Subcutaneous abdominal adipose tissue (tissue), 5 donors: ENCODE measurements around the gene AGA.

ENCODE experiments used
- H3K27ac ChIP-seq: one replicate; pipeline ENCODE4 v1.7.0; 2013; ENCODE audit warnings: low read depth, mild to moderate bottlenecking, inconsistent platforms, low read length, moderate library complexity
- H3K27me3 ChIP-seq, 5 donors: one replicate each; pipeline ENCODE4 v1.7.0; 2013; ENCODE audit warnings: low read length in 5 of 5, inconsistent platforms in 1 of 5; ENCODE audit not compliant: control insufficient read depth in 5 of 5, insufficient read depth in 4 of 5
- H3K36me3 ChIP-seq, 5 donors: one replicate each; pipeline ENCODE4 v1.7.0; 2013; ENCODE audit warnings: low read length in 5 of 5; ENCODE audit not compliant: control insufficient read depth in 5 of 5, insufficient read depth in 5 of 5
- H3K4me1 ChIP-seq, 5 donors: one replicate each; pipeline ENCODE4 v1.7.0; 2013; ENCODE audit warnings: low read length in 5 of 5, mild to moderate bottlenecking in 3 of 5, moderate library complexity in 1 of 5; ENCODE audit not compliant: control insufficient read depth in 5 of 5, insufficient read depth in 5 of 5
- H3K4me3 ChIP-seq, 5 donors: one replicate each; pipeline ENCODE4 v1.7.0; 2013; ENCODE audit warnings: low read length in 5 of 5, low read depth in 1 of 5
- H3K9ac ChIP-seq, 5 donors: one replicate each; pipeline ENCODE4 v1.7.0; 2013; ENCODE audit warnings: low read length in 5 of 5, mild to moderate bottlenecking in 4 of 5, moderate library complexity in 3 of 5
- H3K9me3 ChIP-seq, 5 donors: one replicate each; pipeline ENCODE4 v1.7.0; 2013; ENCODE audit warnings: low read length in 5 of 5; ENCODE audit not compliant: control insufficient read depth in 5 of 5
- donor health status: healthy.
- donor health status: healthy.
- donor health status: healthy.
- donor health status: healthy.
- donor health status: healthy.

Gene AGA

GRCh38 chr4:177450426-177451107, 8.3 kb upstream of the AGA start:
- Histone ChIP-seq H3K27me3 (no peaks in the 10 kb centered on the region), H3K27ac (no peak overlapping the region), H3K9me3 (no peaks in the 10 kb centered on the region), H3K4me1 (peaks cover 0 to 8% (median 1%) of the 10 kb centered on the region in 5 donors), H3K9ac (no peak overlapping the region), H3K36me3 (no peaks in the 10 kb centered on the region), H3K4me3 (no peak overlapping the region)

GRCh38 chr4:177448850-177449249, 6.6 kb upstream of the AGA start:
- Histone ChIP-seq H3K9me3 (no peaks in the 10 kb centered on the region), H3K9ac (no peak overlapping the region), H3K4me3 (no peak overlapping the region), H3K27me3 (no peaks in the 10 kb centered on the region), H3K4me1 (no peaks in the 10 kb centered on the region), H3K27ac (no peak overlapping the region), H3K36me3 (no peaks in the 10 kb centered on the region)

GRCh38 chr4:177447417-177448004, 5.3 kb upstream of the AGA start:
- Histone ChIP-seq H3K9ac (no peak overlapping the region), H3K9me3 (no peaks in the 10 kb centered on the region), H3K27me3 (no peaks in the 10 kb centered on the region), H3K27ac (no peak overlapping the region), H3K4me3 (no peak overlapping the region), H3K4me1 (peaks cover 0 to 6% (median 5%) of the 10 kb centered on the region in 5 donors), H3K36me3 (no peaks in the 10 kb centered on the region)

GRCh38 chr4:177446586-177446985, 4.3 kb upstream of the AGA start:
- H3K4me3 ChIP-seq = no peak overlapping the region
- no peaks in the 10 kb centered on the region for H3K36me3 ChIP-seq
- no peak overlapping the region for H3K9ac ChIP-seq
- H3K27ac ChIP-seq = no peak overlapping the region
- no peaks in the 10 kb centered on the region for H3K9me3 ChIP-seq
- no peaks in the 10 kb centered on the region for H3K27me3 ChIP-seq
- peaks cover 0 to 9% (median 7%) of the 10 kb centered on the region in 5 donors for H3K4me1 ChIP-seq

GRCh38 chr4:177444911-177445736, 2.9 kb upstream of the AGA start:
- H3K9ac ChIP-seq = no peak overlapping the region
- peaks cover 0 to 18% (median 16%) of the 10 kb centered on the region in 5 donors for H3K4me1 ChIP-seq
- no peak overlapping the region for H3K4me3 ChIP-seq
- H3K27ac ChIP-seq = no peak overlapping the region
- H3K36me3 ChIP-seq = no peaks in the 10 kb centered on the region
- no peaks in the 10 kb centered on the region for H3K9me3 ChIP-seq
- H3K27me3 ChIP-seq = no peaks in the 10 kb centered on the region

- peak overlapping the region; percentile 79 to 96 (median 95) for H3K4me3 ChIP-seq
- H3K9ac ChIP-seq = peak overlapping the region; percentile 74 to 91 (median 89)
- H3K4me1 ChIP-seq = peaks cover 0 to 18% (median 16%) of the 10 kb centered on the region in 5 donors
- peak overlapping the region; percentile 98 for H3K27ac ChIP-seq
- no peaks in the 10 kb centered on the region for H3K27me3 ChIP-seq
- H3K36me3 ChIP-seq = peaks cover 7 to 17% (median 12%) of the 10 kb centered on the region in 5 donors
- no peaks in the 10 kb centered on the region for H3K9me3 ChIP-seq
Measured at GRCh38 chr4:177441061-177441802, 1.0 kb downstream of the AGA start.

GRCh38 chr4:177436456-177436855, 5.8 kb downstream of the AGA start:
- H3K9me3 ChIP-seq = no peaks in the 10 kb centered on the region
- H3K27ac ChIP-seq = no peak overlapping the region
- peaks cover 0 to 9% (median 8%) of the 10 kb centered on the region in 5 donors for H3K4me1 ChIP-seq
- no peaks in the 10 kb centered on the region for H3K27me3 ChIP-seq
- H3K36me3 ChIP-seq = peaks cover 25 to 55% (median 26%) of the 10 kb centered on the region in 5 donors
- H3K9ac ChIP-seq = no peak overlapping the region
- no peak overlapping the region for H3K4me3 ChIP-seq

- Histone ChIP-seq H3K4me1 (peaks cover 0 to 3% (median 0%) of the 10 kb centered on the region in 5 donors), H3K36me3 (peaks cover 25 to 56% (median 29%) of the 10 kb centered on the region in 5 donors), H3K9me3 (no peaks in the 10 kb centered on the region), H3K9ac (no peak overlapping the region), H3K27me3 (no peaks in the 10 kb centered on the region), H3K4me3 (no peak overlapping the region), H3K27ac (no peak overlapping the region)
Measured at GRCh38 chr4:177434667-177435066, 7.6 kb downstream of the AGA start.

- Histone ChIP-seq H3K4me1 (peaks cover 0 to 3% (median 0%) of the 10 kb centered on the region in 5 donors), H3K27ac (no peak overlapping the region), H3K27me3 (no peaks in the 10 kb centered on the region), H3K9me3 (no peaks in the 10 kb centered on the region), H3K36me3 (peaks cover 0 to 9% (median 6%) of the 10 kb centered on the region in 5 donors), H3K9ac (no peak overlapping the region), H3K4me3 (no peak overlapping the region)
Measured at GRCh38 chr4:177427192-177427591, 15.0 kb downstream of the AGA start.
